ENCODE results near the gene IRAK3.

- no peak for TF ChIP-seq CTCF (IDR thresholded peaks at IDR 0.05)
- TF ChIP-seq POLR2A (IDR thresholded peaks at IDR 0.05) = no peak
- no peak for TF ChIP-seq EP300 (IDR thresholded peaks at IDR 0.05)
Observed at GRCh38 chr12:66243911-66244310, 54.9 kb downstream of the IRAK3 start.
